H4 (cell line): Measurements from ENCODE around the gene FAM174C. TPM values are rescaled to one million over a fixed set of nuclear protein-coding genes. Genes with fewer than 3 reads are reported as not detected.
"Not testable (repeated sequence)": the region's sequence is repeated elsewhere in the genome, so short reads cannot be mapped to it uniquely, and the experiment has no call there.

Source experiments
- DNase-seq: peaks from one replicate; pipeline ENCODE4 v3.0.0-alpha.2; 2015; ENCODE audit warnings: low spot score
- total RNA-seq: library from RNA; depleted of rRNA; stranded (reverse); fragments of >200 nt; shearing (Covaris generic); gene quantifications from 2 replicates; pipeline ENCODE4 v1.2.3, GENCODE V29; 2014

Gene FAM174C
- total RNA-seq, 1 experiment from 2014 or later = 59.5 TPM

GRCh38 chr19:1299801-1300200 lies 24.5 kb downstream of the FAM174C start:
- no peak for DNase-seq

- no peak for DNase-seq
Measured at GRCh38 chr19:1300744-1301490, 25.6 kb downstream of the FAM174C start.

GRCh38 chr19:1302533-1303239 lies 27.4 kb downstream of the FAM174C start:
- no peak for DNase-seq

GRCh38 chr19:1304197-1304924 lies 29.0 kb downstream of the FAM174C start:
- DNase-seq = no peak

- not testable (repeated sequence) for DNase-seq
Measured at GRCh38 chr19:1305354-1305753, 30.0 kb downstream of the FAM174C start.

GRCh38 chr19:1307320-1307719 lies 32.0 kb downstream of the FAM174C start:
- no peak for DNase-seq

GRCh38 chr19:1307755-1308303 lies 32.5 kb downstream of the FAM174C start:
- DNase-seq = no peak

- DNase-seq = no peak
Measured at GRCh38 chr19:1308718-1309117, 33.4 kb downstream of the FAM174C start.

GRCh38 chr19:1309977-1310852 lies 34.9 kb downstream of the FAM174C start:
- DNase-seq = no peak

- no peak for DNase-seq
Measured at GRCh38 chr19:1310853-1311180, 35.5 kb downstream of the FAM174C start.

GRCh38 chr19:1311543-1312091 lies 36.3 kb downstream of the FAM174C start:
- no peak for DNase-seq

GRCh38 chr19:1312767-1313694 lies 37.7 kb downstream of the FAM174C start:
- DNase-seq = no peak

GRCh38 chr19:1313695-1314613 lies 38.6 kb downstream of the FAM174C start:
- DNase-seq = no peak

- DNase-seq = no peak
Measured at GRCh38 chr19:1315470-1316166, 40.3 kb downstream of the FAM174C start.

GRCh38 chr19:1316466-1316865 lies 41.1 kb downstream of the FAM174C start:
- DNase-seq = no peak

- DNase-seq = no peak
Measured at GRCh38 chr19:1317274-1318003, 42.1 kb downstream of the FAM174C start.

GRCh38 chr19:1318678-1319471 lies 43.5 kb downstream of the FAM174C start:
- DNase-seq = no peak
